ENCODE measurements around the gene HEXIM1. TPM values are rescaled to one million over a fixed set of nuclear protein-coding genes. Genes with fewer than 3 reads are reported as not detected.

HEXIM1 gene
- total RNA-seq, 1 donor from 2014 or later = 10.2 TPM

DNA sequence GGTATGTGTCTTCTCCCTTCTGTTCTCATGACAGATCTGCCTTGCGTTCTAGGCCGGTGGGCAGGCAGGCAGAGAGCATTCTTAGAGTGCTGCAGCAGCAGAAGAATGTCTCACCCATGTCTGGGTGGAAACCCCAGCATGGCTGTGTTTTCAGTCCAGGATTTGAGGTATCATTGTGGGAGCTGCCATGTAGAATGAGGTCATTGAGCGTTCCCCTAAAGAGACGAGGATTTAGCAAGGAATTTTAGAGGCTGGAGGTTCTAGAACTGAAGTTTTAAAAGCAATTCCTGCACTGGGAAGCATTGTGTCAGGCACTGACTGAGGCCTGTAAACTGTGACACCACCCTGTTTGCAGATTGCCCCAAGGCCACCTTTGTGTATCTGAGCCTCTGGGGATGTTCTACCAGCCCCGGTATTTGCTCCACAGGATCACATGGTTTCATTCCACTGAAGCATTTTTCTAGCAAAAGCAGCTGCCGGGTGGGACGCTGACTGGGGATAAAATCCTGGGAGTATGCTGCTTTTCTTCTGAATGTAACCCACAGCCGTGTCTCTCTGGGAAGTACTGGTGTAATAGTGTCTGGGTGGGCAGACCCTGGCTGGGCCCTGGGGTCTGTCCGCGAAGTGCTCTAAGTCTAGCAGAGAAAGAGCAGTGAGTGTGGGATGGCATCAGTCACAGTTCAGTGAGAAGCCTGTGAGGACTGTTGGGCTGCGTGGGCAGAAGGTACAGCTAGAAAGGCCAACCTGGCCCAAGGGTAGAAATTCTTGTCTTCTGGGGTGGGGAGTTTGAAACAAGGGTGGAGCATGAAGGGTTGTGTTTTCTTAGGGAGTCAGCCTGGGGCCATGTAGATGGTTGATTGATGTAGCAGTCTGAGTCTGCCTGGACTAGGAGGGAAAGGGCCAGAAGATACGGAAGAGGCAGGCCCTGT lies 46.1 kb upstream of the HEXIM1 start:
- H3K4me1 ChIP-seq = no peaks in the 10 kb centered on the region
- Mint-ChIP-seq H3K4me3 (no peak overlapping the region), H3K36me3 (peaks cover 38% of the 10 kb centered on the region)

DNA sequence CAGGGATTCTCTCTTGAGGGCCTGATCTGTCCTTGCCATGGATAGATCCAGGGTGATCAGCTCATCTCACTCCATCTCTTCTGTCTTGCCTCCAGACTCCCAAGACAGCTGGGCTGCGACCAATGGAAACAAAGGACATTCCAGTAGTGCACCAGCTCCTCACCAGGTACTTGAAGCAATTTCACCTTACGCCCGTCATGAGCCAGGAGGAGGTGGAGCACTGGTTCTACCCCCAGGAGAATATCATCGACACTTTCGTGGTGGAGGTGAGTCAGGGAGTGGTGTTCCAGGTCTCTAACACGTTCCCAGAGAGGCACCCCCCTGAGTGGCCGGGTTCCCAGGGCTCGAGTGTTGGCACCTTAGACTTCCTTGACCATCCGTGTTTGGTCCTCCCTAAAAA lies 45.4 kb upstream of the HEXIM1 start:
- peaks cover 2% of the 10 kb centered on the region for H3K27me3 Mint-ChIP-seq (ENCODE audit: insufficient read depth, low read depth)
- no peak overlapping the region for H3K27ac ChIP-seq
- H3K9me3 Mint-ChIP-seq = no peaks in the 10 kb centered on the region
- peaks cover 37% of the 10 kb centered on the region for H3K36me3 Mint-ChIP-seq
- peaks cover 4% of the 10 kb centered on the region for H3K36me3 ChIP-seq
- no peak overlapping the region for H3K4me3 ChIP-seq
- H3K4me1 Mint-ChIP-seq = no peaks in the 10 kb centered on the region
- no peak overlapping the region for H3K4me2 ChIP-seq
- no peak overlapping the region for H3K9ac ChIP-seq
- no peak for DNase-seq (ENCODE audit: low spot score)
- H3K4me3 Mint-ChIP-seq = no peak overlapping the region
- H3K9me3 ChIP-seq (ENCODE audit: low read depth) = no peaks in the 10 kb centered on the region
- no peaks in the 10 kb centered on the region for H3K4me1 ChIP-seq
- H4K20me1 ChIP-seq (ENCODE audit: low read depth) = peaks cover 5% of the 10 kb centered on the region
- peaks cover 3% of the 10 kb centered on the region for H3F3A ChIP-seq (ENCODE audit: low read depth)
- no peaks in the 10 kb centered on the region for H3K27me3 ChIP-seq
- TF ChIP-seq, protein P1, sequence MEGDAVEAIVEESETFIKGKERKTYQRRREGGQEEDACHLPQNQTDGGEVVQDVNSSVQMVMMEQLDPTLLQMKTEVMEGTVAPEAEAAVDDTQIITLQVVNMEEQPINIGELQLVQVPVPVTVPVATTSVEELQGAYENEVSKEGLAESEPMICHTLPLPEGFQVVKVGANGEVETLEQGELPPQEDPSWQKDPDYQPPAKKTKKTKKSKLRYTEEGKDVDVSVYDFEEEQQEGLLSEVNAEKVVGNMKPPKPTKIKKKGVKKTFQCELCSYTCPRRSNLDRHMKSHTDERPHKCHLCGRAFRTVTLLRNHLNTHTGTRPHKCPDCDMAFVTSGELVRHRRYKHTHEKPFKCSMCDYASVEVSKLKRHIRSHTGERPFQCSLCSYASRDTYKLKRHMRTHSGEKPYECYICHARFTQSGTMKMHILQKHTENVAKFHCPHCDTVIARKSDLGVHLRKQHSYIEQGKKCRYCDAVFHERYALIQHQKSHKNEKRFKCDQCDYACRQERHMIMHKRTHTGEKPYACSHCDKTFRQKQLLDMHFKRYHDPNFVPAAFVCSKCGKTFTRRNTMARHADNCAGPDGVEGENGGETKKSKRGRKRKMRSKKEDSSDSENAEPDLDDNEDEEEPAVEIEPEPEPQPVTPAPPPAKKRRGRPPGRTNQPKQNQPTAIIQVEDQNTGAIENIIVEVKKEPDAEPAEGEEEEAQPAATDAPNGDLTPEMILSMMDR (IDR thresholded peaks at IDR 0.05) = no peak
- no peak overlapping the region for H3K27ac Mint-ChIP-seq
- no peaks in the 10 kb centered on the region for H3K79me2 ChIP-seq (ENCODE audit: low read depth)
- no peak overlapping the region for H2AFZ ChIP-seq (replicated peaks)

More for the DNA sequence above, 46.1 kb upstream of the HEXIM1 start:
- Histone ChIP-seq H3K9ac (no peak overlapping the region), H3K9me3 (ENCODE audit: low read depth) (no peaks in the 10 kb centered on the region), H3F3A (ENCODE audit: low read depth) (peaks cover 3% of the 10 kb centered on the region), H3K36me3 (peaks cover 4% of the 10 kb centered on the region), H3K4me2 (no peak overlapping the region), H3K27ac (no peak overlapping the region), H3K4me3 (no peak overlapping the region), H3K79me2 (ENCODE audit: low read depth) (no peaks in the 10 kb centered on the region), H3K27me3 (no peaks in the 10 kb centered on the region), H2AFZ (replicated peaks) (no peak overlapping the region), H4K20me1 (ENCODE audit: low read depth) (peaks cover 5% of the 10 kb centered on the region)
- TF ChIP-seq EZH2 (IDR thresholded peaks at IDR 0.05) = no peak
- no peak for TF ChIP-seq EZH2phosphoT487 (IDR thresholded peaks at IDR 0.05)
- TF ChIP-seq, protein P1 (IDR thresholded peaks at IDR 0.05) = no peak
- Mint-ChIP-seq H3K27me3 (ENCODE audit: insufficient read depth, low read depth) (peaks cover 2% of the 10 kb centered on the region), H3K9me3 (no peaks in the 10 kb centered on the region), H3K4me1 (no peaks in the 10 kb centered on the region), H3K27ac (no peak overlapping the region)
- no peak for DNase-seq (ENCODE audit: low spot score)

DNA sequence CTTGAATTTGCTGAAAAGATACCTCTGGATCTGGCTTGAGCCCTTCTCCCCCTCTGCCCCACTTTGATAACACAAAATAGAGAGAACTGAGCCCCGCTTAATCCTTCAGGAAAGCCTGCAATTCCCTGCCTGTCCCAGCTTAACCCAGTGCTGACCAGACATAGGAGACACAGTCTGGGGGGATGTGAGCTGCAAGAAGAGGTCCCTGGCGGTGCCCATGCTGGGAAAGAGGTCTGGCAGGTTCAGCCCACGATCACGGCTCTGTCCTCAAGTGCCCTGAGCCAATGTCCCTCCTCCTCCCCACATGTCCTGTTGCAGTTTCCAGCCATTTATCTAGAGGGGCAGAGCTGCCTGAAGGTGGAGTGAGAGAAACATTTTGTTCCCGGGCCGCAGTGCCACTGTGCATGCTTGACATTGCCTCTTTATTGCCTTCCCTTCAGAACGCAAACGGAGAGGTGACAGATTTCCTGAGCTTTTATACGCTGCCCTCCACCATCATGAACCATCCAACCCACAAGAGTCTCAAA lies 44.9 kb upstream of the HEXIM1 start:
- H4K20me1 ChIP-seq (ENCODE audit: low read depth) = peaks cover 5% of the 10 kb centered on the region
- H3K27me3 ChIP-seq = no peaks in the 10 kb centered on the region
- no peaks in the 10 kb centered on the region for H3K4me1 ChIP-seq
- H3K36me3 ChIP-seq = peaks cover 4% of the 10 kb centered on the region
- DNase-seq (ENCODE audit: low spot score) = no peak
- no peaks in the 10 kb centered on the region for H3F3A ChIP-seq (ENCODE audit: low read depth)
- Mint-ChIP-seq H3K27me3 (ENCODE audit: insufficient read depth, low read depth) (peaks cover 2% of the 10 kb centered on the region), H3K4me3 (no peak overlapping the region), H3K9me3 (no peaks in the 10 kb centered on the region), H3K4me1 (no peaks in the 10 kb centered on the region), H3K36me3 (peaks cover 35% of the 10 kb centered on the region), H3K27ac (no peak overlapping the region)
- H3K4me3 ChIP-seq = no peak overlapping the region
- no peaks in the 10 kb centered on the region for H3K79me2 ChIP-seq (ENCODE audit: low read depth)
- H3K9me3 ChIP-seq (ENCODE audit: low read depth) = no peaks in the 10 kb centered on the region
- H3K4me2 ChIP-seq = no peak overlapping the region
- H2AFZ ChIP-seq (replicated peaks) = no peak overlapping the region
- TF ChIP-seq EZH2 (IDR thresholded peaks at IDR 0.05) (no peak), EZH2phosphoT487 (IDR thresholded peaks at IDR 0.05) (no peak)
- TF ChIP-seq, protein P1 (IDR thresholded peaks at IDR 0.05) = no peak
- H3K9ac ChIP-seq = no peak overlapping the region
- H3K27ac ChIP-seq = no peak overlapping the region
